Measurements from ENCODE around the gene CAMTA1.
A peak's percentile ranks its signal among the peaks of the same experiment; 100 is the strongest.

The CAMTA1 gene

GRCh38 chr1:7529917-7530316 is 744.7 kb downstream of the CAMTA1 start:
- no peak for DNase-seq (ENCODE audit: low read depth in 3 of 3)

GRCh38 chr1:7531562-7532340 is 746.5 kb downstream of the CAMTA1 start:
- DNase-seq (ENCODE audit: low read depth in 3 of 3) = no peak

GRCh38 chr1:7533006-7533405 is 747.8 kb downstream of the CAMTA1 start:
- no peak for DNase-seq (ENCODE audit: low read depth in 3 of 3)

- no peak for DNase-seq (ENCODE audit: low read depth in 3 of 3)
Measured at GRCh38 chr1:7534061-7534825, 749.0 kb downstream of the CAMTA1 start.

- no peak for DNase-seq (ENCODE audit: low read depth in 3 of 3)
Measured at GRCh38 chr1:7535016-7535415, 749.8 kb downstream of the CAMTA1 start.

- DNase-seq (ENCODE audit: low read depth in 3 of 3) = no peak
Measured at GRCh38 chr1:7535934-7536878, 751.0 kb downstream of the CAMTA1 start.

GRCh38 chr1:7536891-7537591 is 751.8 kb downstream of the CAMTA1 start:
- no peak for DNase-seq (ENCODE audit: low read depth in 3 of 3)

- DNase-seq (ENCODE audit: low read depth in 3 of 3) = no peak
Measured at GRCh38 chr1:7538033-7538432, 752.8 kb downstream of the CAMTA1 start.

- DNase-seq (ENCODE audit: low read depth in 3 of 3) = no peak
Measured at GRCh38 chr1:7538849-7539768, 753.9 kb downstream of the CAMTA1 start.

GRCh38 chr1:7539769-7540175 is 754.5 kb downstream of the CAMTA1 start:
- peak in 1 of 3 experiments; percentile 33 for DNase-seq (ENCODE audit: low read depth in 3 of 3)

GRCh38 chr1:7540816-7541215 is 755.6 kb downstream of the CAMTA1 start:
- DNase-seq (ENCODE audit: low read depth in 3 of 3) = no peak

GRCh38 chr1:7541629-7542028 is 756.4 kb downstream of the CAMTA1 start:
- DNase-seq (ENCODE audit: low read depth in 3 of 3) = no peak

- no peak for DNase-seq (ENCODE audit: low read depth in 3 of 3)
Measured at GRCh38 chr1:7543718-7544090, 758.5 kb downstream of the CAMTA1 start.

GRCh38 chr1:7549277-7550161 is 764.3 kb downstream of the CAMTA1 start:
- peak in 1 of 3 experiments; percentile 46 for DNase-seq (ENCODE audit: low read depth in 3 of 3)

- no peak for DNase-seq (ENCODE audit: low read depth in 3 of 3)
Measured at GRCh38 chr1:7550261-7550865, 765.1 kb downstream of the CAMTA1 start.

GRCh38 chr1:7550981-7551380 is 765.7 kb downstream of the CAMTA1 start:
- DNase-seq (ENCODE audit: low read depth in 3 of 3) = no peak

GRCh38 chr1:7551442-7551841 is 766.2 kb downstream of the CAMTA1 start:
- DNase-seq (ENCODE audit: low read depth in 3 of 3) = no peak

GRCh38 chr1:7552402-7552801 is 767.1 kb downstream of the CAMTA1 start:
- DNase-seq (ENCODE audit: low read depth in 3 of 3) = no peak

Data from stimulated activated CD4-positive, alpha-beta T cell treated with anti-CD3 and anti-CD28 coated beads, TNF-alpha, amount 100 ng/mL, for 24 hours (primary cell).